Heart left ventricle (tissue), 13 donors: ENCODE data around the gene PRKN.

ENCODE experiments used
- POLR2A ChIP-seq, 2 donors: fragments of 450-650 bp; IDR thresholded peaks; one replicate each; pipeline ENCODE4 v1.6.1; 2017; ENCODE audit warnings: antibody characterized with exemption in 2 of 2, mild to moderate bottlenecking in 2 of 2, moderate library complexity in 2 of 2
- TF ChIP-seq, protein P1 (sequence below), 12 donors: fragments of 200-600 bp; sonication (generic) in 4 of 12; IDR thresholded peaks; one replicate each; pipeline versions ENCODE4 v1.5.0 to v1.8.0; 2018 to 2022; ENCODE audit warnings: antibody characterized with exemption in 12 of 12, mild to moderate bottlenecking in 5 of 12
- donor health status: ischemic (EF 13 %, LVEDD 7.1; RV severe dilation, severe dysfunction).
- donor health status: DM: no; HTN: yes; CAD: no.
- donor health status: DM: no; HTN: no; CAD: no.
- donor health status: ischemic (EF 25% LVEDD 6.9; RV normal size, moderate dysfunction).
- donor health status: ischemic (EF 25% LVEDD 5.7; RV mildly dilated, moderate dysfunction).
- donor health status: ischemic (EF 35%, LVEDD 5.7; RV mildly dilated, moderate dysfunction).
- donor health status: nonischemic (EF 11% LVEDD 7.7; RV severe dilation, severe dysfunction).
- donor health status: DM: yes; HTN: yes; CAD: no.
- donor health status: PGD.
- donor health status: ischemic (EF 29% LVEDD 5.4; RV normal size, mild dysfunction).
- donor health status: nonischemic (EF 23%, LVEDD 6.1; RV moderate dilation, normal function).

DNA sequence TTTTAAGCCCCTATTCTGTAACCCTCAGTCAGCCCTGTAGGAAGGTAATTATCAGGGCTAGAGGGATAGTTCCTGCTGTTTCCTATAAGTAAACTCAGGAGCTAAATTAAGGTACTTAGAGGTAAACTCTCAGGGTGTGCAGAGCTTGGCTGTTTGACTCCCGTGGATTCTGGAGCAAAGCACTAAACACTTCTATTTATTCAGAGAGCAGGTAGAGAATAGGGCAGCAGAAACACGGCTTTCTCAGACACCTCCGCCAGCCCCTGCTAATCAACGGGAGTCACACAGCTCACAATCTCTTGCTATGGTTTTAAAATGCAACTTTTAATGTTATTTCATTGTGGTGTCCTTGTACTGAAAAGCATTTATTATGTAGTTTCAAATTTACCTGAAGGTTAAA, 21.8 kb downstream of the PRKN start:
- TF ChIP-seq, protein P1, sequence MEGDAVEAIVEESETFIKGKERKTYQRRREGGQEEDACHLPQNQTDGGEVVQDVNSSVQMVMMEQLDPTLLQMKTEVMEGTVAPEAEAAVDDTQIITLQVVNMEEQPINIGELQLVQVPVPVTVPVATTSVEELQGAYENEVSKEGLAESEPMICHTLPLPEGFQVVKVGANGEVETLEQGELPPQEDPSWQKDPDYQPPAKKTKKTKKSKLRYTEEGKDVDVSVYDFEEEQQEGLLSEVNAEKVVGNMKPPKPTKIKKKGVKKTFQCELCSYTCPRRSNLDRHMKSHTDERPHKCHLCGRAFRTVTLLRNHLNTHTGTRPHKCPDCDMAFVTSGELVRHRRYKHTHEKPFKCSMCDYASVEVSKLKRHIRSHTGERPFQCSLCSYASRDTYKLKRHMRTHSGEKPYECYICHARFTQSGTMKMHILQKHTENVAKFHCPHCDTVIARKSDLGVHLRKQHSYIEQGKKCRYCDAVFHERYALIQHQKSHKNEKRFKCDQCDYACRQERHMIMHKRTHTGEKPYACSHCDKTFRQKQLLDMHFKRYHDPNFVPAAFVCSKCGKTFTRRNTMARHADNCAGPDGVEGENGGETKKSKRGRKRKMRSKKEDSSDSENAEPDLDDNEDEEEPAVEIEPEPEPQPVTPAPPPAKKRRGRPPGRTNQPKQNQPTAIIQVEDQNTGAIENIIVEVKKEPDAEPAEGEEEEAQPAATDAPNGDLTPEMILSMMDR (IDR thresholded peaks at IDR 0.05) = no peak
- no peak for TF ChIP-seq POLR2A (IDR thresholded peaks at IDR 0.05)
